MCF 10A (cell line): ENCODE data around the gene TRIM31. TPM values are rescaled to one million over a fixed set of nuclear protein-coding genes. Genes with fewer than 3 reads are reported as not detected.

Source experiments
- Bru-seq: library from RNA; stranded (reverse); fragments of 400-500 nt; gene quantifications from one replicate; lab custom pipeline; 2021; lab: Mats Ljungman, UMichigan
- BruChase-seq, 2 experiments: library from RNA; stranded (reverse); fragments of 400-500 nt; gene quantifications; one replicate each; lab custom pipeline; 2021; lab: Mats Ljungman, UMichigan
- BruUV-seq: library from RNA; stranded (reverse); fragments of 400-500 nt; replicated peaks from 2 replicates; lab custom pipeline; 2021; lab: Mats Ljungman, UMichigan
- CTCF ChIA-PET: fragments of 300-600 bp; sonication (Branson Sonifier 250); formaldehyde crosslinking; extraction: SDS; loops from one replicate; lab custom pipeline; 2021; ENCODE audit warnings: antibody characterized with exemption, inconsistent platforms; lab: Yijun Ruan, JAX
- POLR2A ChIA-PET: fragments of 300-600, 350-650 bp; sonication (Branson Sonifier 250); formaldehyde crosslinking; extraction: SDS; loops from one replicate; lab custom pipeline; 2020; ENCODE audit warnings: antibody characterized with exemption, inconsistent platforms; lab: Yijun Ruan, JAX
- DNase-seq: peaks from one replicate; pipeline ENCODE4 v3.0.0-alpha.2; 2018; ENCODE audit not compliant: unreplicated experiment
- H3K27ac Mint-ChIP-seq: one replicate; pipeline ENCODE4 v1.8.0; 2022; ENCODE audit warnings: mild to moderate bottlenecking, low read depth, mixed read lengths; ENCODE audit not compliant: unreplicated experiment
- H3K27me3 Mint-ChIP-seq: one replicate; pipeline ENCODE4 v1.8.0; 2022; ENCODE audit warnings: mixed read lengths; ENCODE audit not compliant: insufficient read depth, unreplicated experiment
- H3K36me3 Mint-ChIP-seq: one replicate; pipeline ENCODE4 v1.8.0; 2022; ENCODE audit warnings: mild to moderate bottlenecking, moderate library complexity, mixed read lengths; ENCODE audit not compliant: insufficient read depth, unreplicated experiment
- H3K4me1 Mint-ChIP-seq: one replicate; pipeline ENCODE4 v1.8.0; 2022; ENCODE audit warnings: mixed read lengths; ENCODE audit not compliant: insufficient read depth, unreplicated experiment
- H3K4me3 Mint-ChIP-seq: one replicate; pipeline ENCODE4 v1.8.0; 2022; ENCODE audit warnings: mild to moderate bottlenecking, moderate library complexity, mixed read lengths; ENCODE audit not compliant: unreplicated experiment
- H3K9me3 Mint-ChIP-seq: one replicate; pipeline ENCODE4 v1.8.0; 2022; ENCODE audit warnings: mixed read lengths; ENCODE audit not compliant: unreplicated experiment
- intact Hi-C: fragments of 100-400 bp; cut with micrococcal nuclease; formaldehyde crosslinking; loops from 2 replicates; pipeline ENCODE4 v1.14.1; 2022
- long read RNA-seq: library from polyadenylated mRNA; stranded (forward); transcript quantifications from one replicate; pipeline ENCODE4 v2.0.0, GENCODE V29; 2022
- total RNA-seq: library from RNA; stranded (reverse); gene quantifications from 2 replicates; pipeline ENCODE4 v1.2.3, GENCODE V29; 2022
- TF ChIP-seq, protein P1 (sequence below): fragments of 200-600 bp; IDR thresholded peaks from one replicate; pipeline ENCODE4 v1.8.0; 2022; ENCODE audit warnings: antibody characterized with exemption, mild to moderate bottlenecking; ENCODE audit not compliant: unreplicated experiment

The TRIM31 gene, protein sequence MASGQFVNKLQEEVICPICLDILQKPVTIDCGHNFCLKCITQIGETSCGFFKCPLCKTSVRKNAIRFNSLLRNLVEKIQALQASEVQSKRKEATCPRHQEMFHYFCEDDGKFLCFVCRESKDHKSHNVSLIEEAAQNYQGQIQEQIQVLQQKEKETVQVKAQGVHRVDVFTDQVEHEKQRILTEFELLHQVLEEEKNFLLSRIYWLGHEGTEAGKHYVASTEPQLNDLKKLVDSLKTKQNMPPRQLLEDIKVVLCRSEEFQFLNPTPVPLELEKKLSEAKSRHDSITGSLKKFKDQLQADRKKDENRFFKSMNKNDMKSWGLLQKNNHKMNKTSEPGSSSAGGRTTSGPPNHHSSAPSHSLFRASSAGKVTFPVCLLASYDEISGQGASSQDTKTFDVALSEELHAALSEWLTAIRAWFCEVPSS
- total RNA-seq: not detected in 2 replicates
- Bru-seq, nascent RNA: percentile 8 among the genes with signal in this experiment
- BruChase-seq, experiment 1, labeled RNA remaining after a 6-hour chase: percentile 8 among the genes with signal in this experiment
- percentile 17 among the genes with signal in this experiment for BruChase-seq, experiment 2, labeled RNA remaining after a 2-hour chase
- long read RNA-seq: 0 reads

DNA sequence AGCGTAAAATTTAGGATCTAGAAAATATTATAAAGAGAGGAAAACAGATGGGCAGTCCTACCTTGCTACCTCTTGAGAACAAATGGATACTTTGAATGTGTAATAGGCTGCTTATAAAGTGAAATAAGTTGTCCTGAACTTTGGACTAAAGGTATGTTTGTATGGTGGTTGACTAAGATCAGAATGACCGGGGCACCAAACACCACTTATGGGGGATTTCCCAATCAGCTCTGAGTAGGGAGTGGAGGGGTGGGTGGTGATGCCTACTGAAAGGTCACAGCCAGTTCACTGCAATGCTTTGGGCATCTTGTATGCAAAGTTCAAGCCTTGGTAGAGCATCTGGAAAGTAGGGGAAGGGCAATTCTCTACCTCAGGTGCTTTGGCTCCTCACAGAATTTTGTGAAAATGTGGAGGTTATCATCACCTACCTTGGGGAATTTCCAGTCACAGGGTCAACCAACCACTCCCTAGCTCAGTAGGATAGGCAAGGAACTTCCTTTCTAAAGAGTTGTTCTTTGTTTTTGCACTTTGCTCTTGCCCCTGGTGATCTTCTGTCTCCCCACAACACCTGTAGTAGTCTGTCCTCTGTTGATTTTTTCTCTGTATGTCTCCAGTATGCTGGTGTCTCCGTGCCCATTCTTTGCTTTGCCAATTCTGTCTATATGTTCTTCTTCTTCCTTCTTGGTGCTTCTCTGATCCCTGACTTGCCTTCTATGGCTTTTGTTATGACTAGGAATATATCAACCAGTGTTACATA, at the start of gene TRIM31:
Gene TRIM31, minus strand, starts transcription at position 88 of the 757 bp plus-strand sequence. CDS start 285 bp downstream, outside the sequence.
- intact Hi-C loops: no loop called here
- POLR2A ChIA-PET: interaction anchor here (2.1 kb wide), 1 partner anchor 10 kb away, joined by 7 read pairs; no protein-coding TSS in a partner anchor
- TF ChIP-seq, protein P1, sequence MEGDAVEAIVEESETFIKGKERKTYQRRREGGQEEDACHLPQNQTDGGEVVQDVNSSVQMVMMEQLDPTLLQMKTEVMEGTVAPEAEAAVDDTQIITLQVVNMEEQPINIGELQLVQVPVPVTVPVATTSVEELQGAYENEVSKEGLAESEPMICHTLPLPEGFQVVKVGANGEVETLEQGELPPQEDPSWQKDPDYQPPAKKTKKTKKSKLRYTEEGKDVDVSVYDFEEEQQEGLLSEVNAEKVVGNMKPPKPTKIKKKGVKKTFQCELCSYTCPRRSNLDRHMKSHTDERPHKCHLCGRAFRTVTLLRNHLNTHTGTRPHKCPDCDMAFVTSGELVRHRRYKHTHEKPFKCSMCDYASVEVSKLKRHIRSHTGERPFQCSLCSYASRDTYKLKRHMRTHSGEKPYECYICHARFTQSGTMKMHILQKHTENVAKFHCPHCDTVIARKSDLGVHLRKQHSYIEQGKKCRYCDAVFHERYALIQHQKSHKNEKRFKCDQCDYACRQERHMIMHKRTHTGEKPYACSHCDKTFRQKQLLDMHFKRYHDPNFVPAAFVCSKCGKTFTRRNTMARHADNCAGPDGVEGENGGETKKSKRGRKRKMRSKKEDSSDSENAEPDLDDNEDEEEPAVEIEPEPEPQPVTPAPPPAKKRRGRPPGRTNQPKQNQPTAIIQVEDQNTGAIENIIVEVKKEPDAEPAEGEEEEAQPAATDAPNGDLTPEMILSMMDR: no peak
- H3K4me1 Mint-ChIP-seq: no peaks in the 10 kb centered on the region
- H3K36me3 Mint-ChIP-seq: no peaks in the 10 kb centered on the region
- H3K4me3 Mint-ChIP-seq: no peak within 1 kb of the TSS
- H3K27me3 Mint-ChIP-seq: peaks cover 32% of the 10 kb centered on the region
- no peak for DNase-seq
- no peak within 1 kb of the TSS for H3K27ac Mint-ChIP-seq
- no TSS peak for BruUV-seq
- no peaks in the 10 kb centered on the region for H3K9me3 Mint-ChIP-seq
- CTCF ChIA-PET: interaction anchor here (1.3 to 1.7 kb wide), 3 partner anchors 10 to 18 kb away, joined by 3 to 8 read pairs (median 5); no protein-coding TSS in a partner anchor

DNA sequence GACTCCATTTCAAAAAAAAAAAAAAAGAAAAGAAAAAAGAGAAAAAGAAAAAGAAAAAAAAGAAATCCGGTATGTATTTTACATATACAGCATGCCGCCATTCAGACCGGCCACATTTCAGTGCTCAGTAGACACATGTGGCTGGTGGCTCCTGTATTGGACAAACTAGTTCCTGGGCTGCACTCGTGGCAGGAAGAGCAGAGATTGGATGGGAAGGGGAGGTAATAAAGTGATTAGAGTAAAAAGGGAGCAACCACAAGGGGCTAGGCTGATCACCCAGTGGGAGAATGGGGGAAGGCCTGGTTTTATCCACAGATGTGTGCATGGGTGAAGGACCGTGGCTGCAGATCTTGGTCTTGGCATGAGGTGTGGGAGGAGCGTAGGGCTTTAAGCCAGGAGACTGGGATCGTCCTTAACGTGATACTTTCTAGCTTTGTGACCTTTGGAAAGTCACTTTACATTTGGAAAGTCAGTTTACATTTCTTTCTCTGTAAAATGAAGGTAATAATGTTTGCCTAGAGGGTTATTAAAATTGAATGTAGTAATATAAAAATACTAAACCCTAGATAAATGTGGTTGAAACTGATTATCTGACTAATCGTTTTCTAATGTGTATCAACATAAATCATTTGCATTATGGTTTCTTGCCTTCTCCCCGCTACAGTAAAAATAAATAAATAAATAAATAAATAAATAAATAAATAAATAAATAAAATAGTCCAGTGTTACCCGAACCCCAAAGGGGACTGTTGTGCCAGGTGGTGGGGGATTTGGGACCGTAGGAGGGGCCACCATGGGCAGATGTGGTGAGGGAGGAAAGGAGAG, 49.6 kb upstream of the TRIM31 start:
- TF ChIP-seq, protein P1: no peak
- Mint-ChIP-seq H3K4me1 (no peaks in the 10 kb centered on the region), H3K4me3 (peak overlapping the region; percentile 23), H3K27ac (no peak overlapping the region), H3K9me3 (no peaks in the 10 kb centered on the region), H3K27me3 (no peaks in the 10 kb centered on the region), H3K36me3 (no peaks in the 10 kb centered on the region)
- CTCF ChIA-PET: interaction anchor here (0.6 kb wide), 1 partner anchor 305 kb away, joined by 3 read pairs; no protein-coding TSS in a partner anchor
- intact Hi-C loops: no loop called here
- POLR2A ChIA-PET: interaction anchor here (0.6 kb wide), 1 partner anchor 61 kb away, joined by 3 read pairs; no protein-coding TSS in a partner anchor
- BruUV-seq: no TSS peak
- no peak for DNase-seq

DNA sequence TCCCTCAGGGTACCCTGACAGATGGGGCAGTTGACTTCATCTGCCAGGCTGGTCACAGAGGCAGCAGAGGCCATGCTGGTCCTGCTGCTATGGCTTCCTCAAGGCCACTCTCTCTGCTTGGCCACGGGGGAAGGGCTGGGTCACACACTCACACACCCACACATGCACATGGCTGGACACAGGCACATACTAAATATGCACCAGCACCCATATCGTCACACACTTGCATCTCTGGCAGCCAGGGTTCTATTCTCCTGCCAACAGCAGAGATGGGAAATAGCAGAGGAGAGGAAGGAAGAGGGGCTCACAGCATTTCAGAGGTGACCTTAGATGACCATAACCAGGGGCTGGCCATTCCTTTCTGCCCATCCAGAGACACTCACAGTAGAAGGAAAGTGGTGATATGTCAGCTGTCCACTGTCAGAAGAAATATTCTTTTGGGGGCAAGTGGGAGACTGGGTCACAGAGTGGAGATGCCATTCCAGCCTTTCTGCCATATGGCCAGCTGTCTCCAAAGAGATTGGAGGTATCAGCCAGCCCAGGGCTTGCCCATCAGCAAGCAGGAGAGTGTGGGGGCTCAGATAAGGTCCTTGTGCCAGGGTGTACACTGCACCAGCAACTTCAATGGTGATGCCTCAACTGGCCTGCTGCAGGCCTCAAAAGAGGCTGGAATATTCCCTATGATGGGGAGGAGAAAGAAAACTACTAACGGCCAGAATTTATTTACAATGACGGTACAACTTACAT, 48.1 kb upstream of the TRIM31 start, which contains the start of gene TRIM10:
Gene TRIM10, minus strand, starts transcription at position 427 of the 747 bp plus-strand sequence. Its CDS starts 353 bp downstream, at position 74.
- BruUV-seq: no TSS peak
- TF ChIP-seq, protein P1: no peak
- H3K27ac Mint-ChIP-seq: no peak within 1 kb of the TSS
- H3K27me3 Mint-ChIP-seq: no peaks in the 10 kb centered on the region
- H3K4me1 Mint-ChIP-seq: peaks cover 6% of the 10 kb centered on the region
- ChIA-PET CTCF (interaction anchor here (0.6 to 2.7 kb wide), 3 partner anchors 29 to 807 kb away, joined by 3 to 11 read pairs (median 4); no protein-coding TSS in a partner anchor), POLR2A (no interaction called here)
- DNase-seq: no peak
- H3K9me3 Mint-ChIP-seq: no peaks in the 10 kb centered on the region
- H3K4me3 Mint-ChIP-seq: no peak within 1 kb of the TSS
- H3K36me3 Mint-ChIP-seq: no peaks in the 10 kb centered on the region
- intact Hi-C loops: no loop called here
